IPS-11a (cell line): ENCODE measurements around the gene SLC17A5.

ENCODE experiments used
- H3K4me3 ChIP-seq: one replicate; pipeline ENCODE4 v1.5.1; 2013; ENCODE audit warnings: low read depth, low read length, control low read depth

The SLC17A5 gene

GRCh38 chr6:73667798-73668197 is 14.0 kb upstream of the SLC17A5 start:
- no peak overlapping the region for H3K4me3 ChIP-seq

- no peak overlapping the region for H3K4me3 ChIP-seq
Measured at GRCh38 chr6:73666393-73666792, 12.6 kb upstream of the SLC17A5 start.

- no peak overlapping the region for H3K4me3 ChIP-seq
Measured at GRCh38 chr6:73665686-73666319, 12.0 kb upstream of the SLC17A5 start.

GRCh38 chr6:73664701-73665100 is 10.9 kb upstream of the SLC17A5 start:
- H3K4me3 ChIP-seq = no peak overlapping the region

GRCh38 chr6:73657201-73657600 is 3.4 kb upstream of the SLC17A5 start:
- no peak overlapping the region for H3K4me3 ChIP-seq

- H3K4me3 ChIP-seq = no peak overlapping the region
Measured at GRCh38 chr6:73656531-73657145, 2.8 kb upstream of the SLC17A5 start.

GRCh38 chr6:73655341-73655917 is 1.6 kb upstream of the SLC17A5 start:
- H3K4me3 ChIP-seq = no peak overlapping the region

- peak overlapping the region; percentile 81 for H3K4me3 ChIP-seq
Measured at GRCh38 chr6:73652637-73653570, 888 bp downstream of the SLC17A5 start.

GRCh38 chr6:73649783-73650182 is 4.0 kb downstream of the SLC17A5 start:
- no peak overlapping the region for H3K4me3 ChIP-seq

GRCh38 chr6:73648166-73648565 is 5.6 kb downstream of the SLC17A5 start:
- H3K4me3 ChIP-seq = no peak overlapping the region

GRCh38 chr6:73644941-73645591 is 8.7 kb downstream of the SLC17A5 start:
- no peak overlapping the region for H3K4me3 ChIP-seq

GRCh38 chr6:73644030-73644429 is 9.8 kb downstream of the SLC17A5 start:
- no peak overlapping the region for H3K4me3 ChIP-seq

GRCh38 chr6:73642530-73642929 is 11.3 kb downstream of the SLC17A5 start:
- H3K4me3 ChIP-seq = no peak overlapping the region

GRCh38 chr6:73640179-73640750 is 13.5 kb downstream of the SLC17A5 start:
- no peak overlapping the region for H3K4me3 ChIP-seq

- H3K4me3 ChIP-seq = no peak overlapping the region
Measured at GRCh38 chr6:73639040-73639439, 14.8 kb downstream of the SLC17A5 start.

GRCh38 chr6:73637404-73637803 is 16.4 kb downstream of the SLC17A5 start:
- no peak overlapping the region for H3K4me3 ChIP-seq

GRCh38 chr6:73636048-73636447 is 17.7 kb downstream of the SLC17A5 start:
- no peak overlapping the region for H3K4me3 ChIP-seq

- H3K4me3 ChIP-seq = no peak overlapping the region
Measured at GRCh38 chr6:73632346-73632745, 21.4 kb downstream of the SLC17A5 start.

- H3K4me3 ChIP-seq = no peak overlapping the region
Measured at GRCh38 chr6:73631849-73632248, 21.9 kb downstream of the SLC17A5 start.

GRCh38 chr6:73630401-73630800 is 23.4 kb downstream of the SLC17A5 start:
- no peak overlapping the region for H3K4me3 ChIP-seq

- H3K4me3 ChIP-seq = no peak overlapping the region
Measured at GRCh38 chr6:73624896-73625295, 28.9 kb downstream of the SLC17A5 start.
